HUES64 (cell line): ENCODE results near the gene STK33.

Experiments
- H3K27ac ChIP-seq: 2 replicates; pipeline ENCODE4 v1.7.0; 2013; ENCODE audit warnings: low read depth, low read length, inconsistent platforms
- H3K27me3 ChIP-seq: 2 replicates; pipeline ENCODE4 v1.6.1; 2013; ENCODE audit warnings: mild to moderate bottlenecking, low read length; ENCODE audit not compliant: insufficient read depth
- H3K36me3 ChIP-seq: 2 replicates; pipeline ENCODE4 v1.6.1; 2013; ENCODE audit warnings: mild to moderate bottlenecking, low read length; ENCODE audit not compliant: insufficient read depth
- H3K4me1 ChIP-seq: 2 replicates; pipeline ENCODE4 v1.6.1; 2013; ENCODE audit warnings: mild to moderate bottlenecking, low read length, moderate library complexity; ENCODE audit not compliant: insufficient read depth
- H3K4me3 ChIP-seq: 2 replicates; pipeline ENCODE4 v1.5.1; 2013; ENCODE audit warnings: mild to moderate bottlenecking, low read length, moderate library complexity
- H3K9ac ChIP-seq: 2 replicates; pipeline ENCODE4 v1.6.1; 2013; ENCODE audit warnings: mild to moderate bottlenecking, low read depth, low read length
- H3K9me3 ChIP-seq: 2 replicates; pipeline ENCODE4 v1.6.1; 2013; ENCODE audit warnings: low read depth, low read length; ENCODE audit not compliant: insufficient read depth
- WGBS: fragments of 150-250, 120-280 bp; methylation state at CpG from one replicate; pipeline ENCODE4 v1.1.7; 2013; ENCODE audit warnings: missing lambda C conversion rate; 5-methylcytosine and 5-hydroxymethylcytosine counted together

STK33 gene

DNA sequence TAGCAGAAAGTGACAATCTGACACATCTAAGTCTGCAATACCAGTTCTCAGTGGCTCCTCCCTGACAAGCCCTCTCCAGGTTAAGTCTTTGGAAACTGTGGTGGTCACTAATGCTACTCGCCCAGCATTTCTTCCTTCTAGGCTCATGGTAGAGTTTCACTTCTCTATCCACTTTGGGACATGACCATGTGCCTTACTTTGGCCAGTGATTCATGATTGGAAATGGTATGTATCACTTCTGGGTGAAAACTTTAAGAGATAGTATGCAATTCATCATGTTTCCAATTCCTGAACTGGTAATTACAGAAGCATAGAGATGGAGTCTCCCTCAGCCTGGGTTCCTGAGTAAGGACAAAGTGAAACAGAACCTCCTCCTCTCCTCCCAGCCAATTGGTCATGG lies 178.8 kb downstream of the STK33 start:
- H3K36me3 ChIP-seq: no peaks in the 10 kb centered on the region
- H3K27ac ChIP-seq: no peak overlapping the region
- H3K9me3 ChIP-seq: no peaks in the 10 kb centered on the region
- H3K9ac ChIP-seq: no peak overlapping the region
- no peaks in the 10 kb centered on the region for H3K27me3 ChIP-seq
- H3K4me1 ChIP-seq: no peaks in the 10 kb centered on the region
- WGBS: 89% methylated on average over 1 of the region's 1 CpG
- no peak overlapping the region for H3K4me3 ChIP-seq

DNA sequence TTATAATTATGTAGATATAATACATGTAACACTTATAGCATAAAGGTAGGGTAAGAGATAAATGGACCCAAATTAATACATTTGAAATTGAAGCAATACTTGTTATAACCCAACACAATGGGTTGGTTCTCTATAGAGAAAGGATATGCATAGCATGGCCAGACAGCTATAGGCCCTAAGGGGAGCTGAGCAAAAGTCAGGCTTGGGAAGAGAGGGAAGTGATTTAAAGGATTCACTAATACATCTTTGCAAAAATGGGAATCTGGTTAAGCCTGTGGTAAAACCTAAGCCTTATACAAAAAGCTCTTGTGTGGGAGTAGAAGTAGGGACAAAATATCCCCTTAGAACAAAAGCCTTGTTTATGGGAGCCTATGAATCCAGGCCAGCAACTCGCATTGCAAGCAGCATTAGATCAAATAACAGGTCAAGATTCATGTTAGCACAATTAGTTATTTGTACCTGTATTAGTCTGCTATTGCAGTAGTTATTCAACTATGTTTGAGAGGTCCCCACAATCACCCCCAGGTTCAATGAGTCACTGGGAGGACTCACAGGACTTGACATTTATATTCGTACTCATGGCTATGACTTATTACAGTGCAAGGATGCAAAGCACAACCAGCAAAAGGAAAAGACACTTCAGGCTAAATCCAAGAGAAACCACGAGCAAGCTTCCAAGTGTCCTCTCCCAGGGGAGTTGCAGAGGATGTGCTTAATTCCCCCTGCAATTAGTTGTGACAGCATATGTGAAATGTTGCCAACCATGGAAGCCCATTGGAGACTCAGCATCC lies 185.7 kb downstream of the STK33 start:
- Histone ChIP-seq H3K4me1 (no peaks in the 10 kb centered on the region), H3K36me3 (no peaks in the 10 kb centered on the region), H3K9ac (no peak overlapping the region), H3K27ac (no peak overlapping the region), H3K27me3 (no peaks in the 10 kb centered on the region), H3K4me3 (no peak overlapping the region), H3K9me3 (peaks cover 5% of the 10 kb centered on the region; the same call in 1 of the 2 replicates)
- WGBS: 89% methylated on average over 3 of the region's 3 CpGs

DNA sequence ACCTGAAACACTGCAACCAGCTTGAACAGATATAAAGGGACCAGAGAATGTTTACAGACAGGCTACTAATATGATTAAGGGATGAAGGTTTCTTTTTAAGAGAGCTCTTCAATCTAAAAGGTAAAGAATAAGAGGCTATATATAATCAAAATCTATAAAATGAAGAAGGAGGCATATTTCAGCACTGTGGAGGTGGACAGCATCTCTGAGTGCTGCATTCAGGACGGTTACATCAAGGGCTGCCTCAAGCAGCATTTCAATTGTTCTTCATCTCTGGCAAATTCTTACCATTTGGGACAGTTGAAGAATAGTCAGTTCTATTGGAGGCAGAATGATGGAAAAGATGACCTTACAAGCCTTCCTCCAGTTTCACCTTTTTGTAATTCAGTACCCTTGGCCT lies 190.7 kb downstream of the STK33 start:
- 36% methylated on average over 1 of the region's 1 CpG for WGBS
- Histone ChIP-seq H3K9ac (no peak overlapping the region), H3K4me1 (no peaks in the 10 kb centered on the region), H3K27me3 (no peaks in the 10 kb centered on the region), H3K27ac (no peak overlapping the region), H3K4me3 (no peak overlapping the region), H3K9me3 (peaks cover 5% of the 10 kb centered on the region; the same call in 1 of the 2 replicates), H3K36me3 (no peaks in the 10 kb centered on the region)

DNA sequence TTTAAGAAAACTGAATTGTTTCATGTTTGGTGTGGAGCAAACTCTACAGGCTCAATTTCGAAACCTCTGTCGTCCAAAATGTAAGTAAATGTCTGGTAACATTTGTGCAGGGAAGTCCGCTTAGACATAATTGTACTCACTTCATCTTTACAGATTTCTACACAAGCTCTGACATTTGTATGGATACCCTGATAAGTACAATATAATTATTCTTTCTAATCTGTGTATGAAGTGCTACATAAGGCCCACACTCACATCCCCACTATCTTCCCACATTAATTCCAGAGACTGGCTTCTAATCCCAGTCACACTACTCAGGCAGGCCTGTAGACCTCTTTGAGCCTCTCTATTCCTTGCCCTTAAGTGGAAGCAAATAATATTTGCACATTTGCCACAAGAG lies 201.1 kb downstream of the STK33 start:
- Histone ChIP-seq H3K27ac (no peak overlapping the region), H3K4me3 (no peak overlapping the region), H3K27me3 (no peaks in the 10 kb centered on the region), H3K4me1 (peaks cover 12% of the 10 kb centered on the region), H3K9ac (no peak overlapping the region), H3K36me3 (0 out of 2 replicates have a peak, but pooled peaks cover 2% of the 10 kb centered on the region), H3K9me3 (peaks cover 12% of the 10 kb centered on the region)
- 100% methylated on average over 2 of the region's 3 CpGs for WGBS

DNA sequence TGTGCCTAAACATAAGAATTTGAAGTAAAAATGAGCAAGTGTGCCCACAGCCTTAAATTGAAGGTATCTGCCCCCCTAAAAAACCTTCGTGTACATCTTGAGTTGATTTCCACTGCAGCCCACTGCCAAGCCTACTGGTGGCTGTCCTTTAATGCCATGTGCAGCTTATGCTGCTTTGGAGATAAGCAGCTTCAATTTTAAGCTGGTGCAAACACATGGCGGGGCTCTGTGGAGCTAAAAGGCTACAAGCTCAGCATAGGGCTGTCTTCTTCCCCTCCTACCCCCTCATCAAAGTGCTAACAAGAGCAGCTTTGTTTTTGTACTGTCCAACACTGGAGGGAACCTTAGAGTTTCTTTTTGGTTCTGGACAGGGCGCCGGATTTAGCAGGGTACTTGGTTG lies 201.9 kb downstream of the STK33 start:
- Histone ChIP-seq H3K9ac (no peak overlapping the region), H3K27ac (no peak overlapping the region), H3K27me3 (no peaks in the 10 kb centered on the region), H3K36me3 (0 out of 2 replicates have a peak, but pooled peaks cover 2% of the 10 kb centered on the region), H3K9me3 (peaks cover 12% of the 10 kb centered on the region), H3K4me1 (peaks cover 15% of the 10 kb centered on the region), H3K4me3 (no peak overlapping the region)
- WGBS: 90% methylated on average over 4 of the region's 4 CpGs

DNA sequence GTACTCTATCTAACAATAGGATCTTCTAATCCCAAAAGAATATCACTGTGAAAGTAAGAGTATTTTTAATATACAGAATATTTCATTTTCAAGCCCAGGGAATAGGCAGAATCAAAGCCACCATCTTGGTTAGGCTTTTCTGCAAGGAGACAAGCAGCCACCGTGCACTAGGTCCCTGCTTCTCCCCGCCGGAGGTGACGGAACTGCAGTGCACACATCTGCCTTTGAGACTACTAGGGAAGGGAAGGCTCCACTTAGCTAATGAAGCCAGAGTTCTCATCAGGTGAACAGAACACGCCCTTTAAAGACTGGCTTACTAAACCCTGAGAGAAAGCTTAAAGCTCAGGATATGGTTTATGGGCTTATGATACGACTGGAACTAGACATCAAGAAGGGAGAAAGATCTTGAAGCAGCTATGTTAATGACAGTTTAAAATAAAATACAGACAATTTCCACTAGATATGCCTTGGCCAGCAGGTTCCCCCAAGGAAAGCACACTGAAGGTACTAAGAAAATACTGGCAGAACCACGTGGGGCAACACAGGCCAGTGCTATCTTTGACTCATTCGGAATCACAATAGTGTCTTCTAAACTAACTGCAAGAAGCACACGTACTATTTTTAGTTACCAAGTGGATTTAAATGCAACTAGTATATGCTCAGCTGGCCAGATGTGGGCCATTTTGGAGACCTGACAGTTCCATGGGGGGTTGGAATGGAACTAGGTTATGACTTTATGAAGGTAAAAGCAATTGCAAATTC lies 203.0 kb downstream of the STK33 start:
- peaks cover 6% of the 10 kb centered on the region for H3K9me3 ChIP-seq
- no peak overlapping the region for H3K27ac ChIP-seq
- H3K9ac ChIP-seq: no peak overlapping the region
- 0 out of 2 replicates have a peak, but pooled peaks cover 2% of the 10 kb centered on the region for H3K36me3 ChIP-seq
- no peaks in the 10 kb centered on the region for H3K27me3 ChIP-seq
- H3K4me1 ChIP-seq: peaks cover 24% of the 10 kb centered on the region
- H3K4me3 ChIP-seq: no peak overlapping the region
- 87% methylated on average over 9 of the region's 9 CpGs for WGBS

DNA sequence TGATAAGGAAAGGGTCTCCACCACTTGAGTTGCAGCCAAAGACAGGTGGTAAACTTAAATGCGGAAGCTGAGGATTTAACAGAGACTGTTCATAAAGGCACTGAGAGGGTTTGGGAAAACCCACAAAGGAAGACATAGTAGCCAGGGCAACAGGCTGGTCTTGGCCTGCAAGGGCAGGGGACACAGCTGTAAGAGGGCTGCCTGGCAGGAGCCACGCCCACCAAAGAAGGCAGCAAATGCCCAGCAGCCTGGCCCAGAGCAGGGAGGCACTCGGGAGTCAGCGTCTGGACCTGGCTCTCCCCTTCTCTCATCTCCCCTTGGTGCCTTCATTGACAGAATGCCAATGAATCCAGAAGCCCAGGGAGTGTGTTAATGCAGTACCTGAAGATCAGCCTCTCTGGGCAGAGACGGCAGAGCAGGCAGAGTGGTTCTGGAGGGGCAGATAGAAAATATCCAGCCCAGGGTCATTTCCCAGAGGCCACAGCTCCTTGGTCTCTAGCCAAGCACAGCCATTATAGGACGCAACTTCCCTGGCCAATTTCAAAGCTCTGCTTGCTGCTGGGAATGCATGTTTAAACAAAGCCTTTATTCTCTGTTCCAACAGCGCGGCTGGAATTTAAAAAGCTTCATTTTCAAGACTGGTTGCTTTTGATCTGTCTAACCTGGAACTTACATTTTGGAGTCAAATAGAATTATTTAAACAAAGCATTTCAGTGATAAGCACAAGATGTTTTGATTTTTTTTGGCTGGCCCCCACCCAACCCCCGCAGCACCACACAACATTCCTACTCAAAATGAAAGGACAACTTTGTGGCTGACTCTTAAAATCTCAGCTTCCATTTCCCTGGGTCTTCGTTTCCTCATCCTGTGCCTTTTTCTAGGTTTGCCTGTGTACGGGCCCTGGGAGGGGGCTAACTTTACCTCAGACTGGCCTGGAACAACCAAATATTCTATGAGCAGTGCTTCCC lies 204.7 kb downstream of the STK33 start:
- 85% methylated on average over 11 of the region's 11 CpGs for WGBS
- H3K9me3 ChIP-seq: no peaks in the 10 kb centered on the region
- peaks cover 24% of the 10 kb centered on the region for H3K4me1 ChIP-seq
- H3K27ac ChIP-seq: no peak overlapping the region
- no peaks in the 10 kb centered on the region for H3K36me3 ChIP-seq
- no peak overlapping the region for H3K4me3 ChIP-seq
- H3K9ac ChIP-seq: no peak overlapping the region
- H3K27me3 ChIP-seq: no peaks in the 10 kb centered on the region

DNA sequence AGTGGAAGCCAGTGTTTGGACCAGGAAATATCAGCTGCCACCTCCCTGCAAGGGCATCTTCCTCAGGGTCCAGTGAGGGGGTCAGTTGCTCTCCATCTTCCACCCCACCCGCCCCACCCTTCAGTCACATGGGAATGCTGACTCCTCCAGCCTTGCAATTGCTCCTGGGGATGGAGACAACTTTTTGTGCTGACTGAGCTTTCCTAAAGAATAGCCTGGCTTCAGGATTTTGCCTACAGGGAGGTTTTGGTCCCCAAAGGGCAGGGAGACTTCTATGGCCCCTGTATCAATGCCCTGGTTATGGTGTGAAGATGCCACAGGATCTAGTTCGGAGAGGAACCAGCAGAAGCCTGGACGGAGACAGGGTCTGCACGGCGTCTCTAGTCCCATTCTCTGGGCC lies 206.3 kb downstream of the STK33 start:
- peaks cover 24% of the 10 kb centered on the region for H3K4me1 ChIP-seq
- H3K36me3 ChIP-seq: no peaks in the 10 kb centered on the region
- 94% methylated on average over 4 of the region's 5 CpGs for WGBS
- H3K27ac ChIP-seq: no peak overlapping the region
- no peak overlapping the region for H3K4me3 ChIP-seq
- H3K27me3 ChIP-seq: no peaks in the 10 kb centered on the region
- no peak overlapping the region for H3K9ac ChIP-seq
- no peaks in the 10 kb centered on the region for H3K9me3 ChIP-seq

DNA sequence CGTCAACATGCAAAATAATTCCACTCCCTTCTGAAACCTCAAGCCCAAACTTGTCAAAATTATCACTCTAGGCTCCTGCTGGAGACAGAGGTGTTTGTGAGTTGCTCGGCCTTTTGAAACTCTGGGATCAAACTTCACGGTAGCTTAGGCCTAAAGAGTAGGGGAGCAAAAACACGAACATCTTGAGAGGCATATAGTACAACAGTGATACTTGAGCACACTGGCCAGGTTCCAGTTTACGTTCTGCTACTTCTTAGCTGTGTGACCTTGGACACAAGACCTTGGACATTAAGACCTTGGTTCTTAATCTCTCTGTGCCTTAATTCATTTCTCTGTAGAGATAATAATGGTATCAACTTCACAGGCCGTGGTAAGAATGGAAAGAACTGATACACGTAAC lies 206.9 kb downstream of the STK33 start:
- Histone ChIP-seq H3K4me3 (no peak overlapping the region), H3K9ac (no peak overlapping the region), H3K9me3 (no peaks in the 10 kb centered on the region), H3K27me3 (no peaks in the 10 kb centered on the region), H3K4me1 (peaks cover 24% of the 10 kb centered on the region), H3K36me3 (no peaks in the 10 kb centered on the region), H3K27ac (no peak overlapping the region)
- 94% methylated on average over 7 of the region's 7 CpGs for WGBS

DNA sequence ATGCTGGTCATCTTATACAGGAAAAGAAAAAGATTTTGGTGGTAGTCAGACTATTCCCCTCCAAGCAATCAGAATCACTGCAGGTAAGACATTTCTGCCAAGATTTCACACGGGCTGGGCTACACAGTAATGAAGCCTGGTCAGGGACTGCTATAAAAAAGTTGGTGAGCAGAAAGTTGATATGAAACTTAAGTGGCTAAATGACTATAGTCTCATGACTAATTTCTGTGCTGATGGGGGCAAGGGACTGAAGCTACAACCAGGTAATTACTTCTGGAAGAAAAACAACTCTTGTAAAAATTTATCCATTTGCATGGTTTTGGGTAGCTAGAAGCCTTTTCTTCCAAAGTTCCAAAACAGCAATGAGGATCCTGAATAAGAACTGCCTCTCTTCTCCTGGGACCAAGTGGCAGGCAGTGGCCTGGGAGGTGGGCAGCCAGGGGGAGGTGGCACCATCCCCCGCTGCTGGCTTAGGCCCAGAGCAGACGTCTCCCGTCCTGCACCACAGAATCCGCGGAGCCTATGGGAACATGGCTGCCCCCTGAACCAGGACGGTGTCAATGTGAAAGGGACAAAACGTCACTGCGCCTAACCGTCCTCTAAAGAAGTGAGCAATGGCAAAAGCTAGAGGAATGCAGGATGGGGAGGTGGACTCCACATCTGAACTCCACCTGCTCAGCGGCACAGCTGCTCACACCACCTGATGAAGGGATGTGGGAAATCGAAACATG lies 207.7 kb downstream of the STK33 start:
- H3K9ac ChIP-seq: no peak overlapping the region
- H3K27me3 ChIP-seq: no peaks in the 10 kb centered on the region
- no peaks in the 10 kb centered on the region for H3K9me3 ChIP-seq
- 90% methylated on average over 12 of the region's 12 CpGs for WGBS
- no peak overlapping the region for H3K4me3 ChIP-seq
- H3K27ac ChIP-seq: no peak overlapping the region
- peaks cover 24% of the 10 kb centered on the region for H3K4me1 ChIP-seq
- H3K36me3 ChIP-seq: no peaks in the 10 kb centered on the region
